K562 (cell line): ENCODE data around the gene HK1. TPM values are rescaled to one million over a fixed set of nuclear protein-coding genes. Genes with fewer than 3 reads are reported as not detected.
A peak's percentile ranks its signal among the peaks of the same experiment; 100 is the strongest.

Experiments
- BCOR ChIP-seq: fragments of 450-650 bp; IDR thresholded peaks from 2 replicates; pipeline ENCODE4 v1.6.1; 2016
- CBFA2T3 ChIP-seq: fragments of 450-650 bp; IDR thresholded peaks from 2 replicates; pipeline ENCODE4 v1.6.1; 2017
- ELF2 ChIP-seq: fragments of 250-450 bp; sonication (Bioruptor Pico); IDR thresholded peaks from 2 replicates; pipeline ENCODE4 v1.5.0; 2021; ENCODE audit warnings: mild to moderate bottlenecking
- ETV1 ChIP-seq: fragments of 450-650 bp; conservative IDR thresholded peaks from 2 replicates; pipeline ENCODE4 v1.6.1; 2016; ENCODE audit warnings: missing genetic modification characterization, control low read depth, low read depth, missing compliant biosample characterization
- HIVEP1 ChIP-seq: fragments of 250-450 bp; sonication (Bioruptor Pico); IDR thresholded peaks from 2 replicates; pipeline ENCODE4 v1.4.0; 2020; ENCODE audit warnings: mild to moderate bottlenecking
- HMGN3 ChIP-seq: IDR thresholded peaks from 2 replicates; pipeline ENCODE4 v1.6.1; 2011; ENCODE audit warnings: borderline replicate concordance, low read depth, mild to moderate bottlenecking, mixed read lengths, low read length; ENCODE audit not compliant: insufficient read length; ENCODE audit errors: extremely low read depth
- KAT2B ChIP-seq: IDR thresholded peaks from one replicate; pipeline ENCODE4 v1.6.1; 2012; ENCODE audit warnings: low read depth, mild to moderate bottlenecking, control low read depth, inconsistent platforms, low read length, moderate library complexity
- MEIS2 ChIP-seq: fragments of 450-650 bp; IDR thresholded peaks from 2 replicates; pipeline ENCODE4 v1.6.1; 2014; ENCODE audit warnings: mild to moderate bottlenecking; ENCODE audit not compliant: partially characterized antibody
- POLR2AphosphoS5 ChIP-seq: IDR thresholded peaks from 2 replicates; pipeline ENCODE4 v1.6.1; 2011; ENCODE audit warnings: mild to moderate bottlenecking, low read depth, low read length, moderate library complexity; ENCODE audit not compliant: control insufficient read depth, insufficient read depth
- PRMT5 ChIP-seq: sonication (generic); formaldehyde crosslinking; IDR thresholded peaks from 2 replicates; pipeline ENCODE4 v1.5.0; 2020; ENCODE audit warnings: missing genetic modification reagents
- SRSF3 ChIP-seq: fragments of 200-400 bp; formaldehyde crosslinking; IDR thresholded peaks from 2 replicates; pipeline ENCODE4 v1.6.1; 2016; ENCODE audit warnings: mild to moderate bottlenecking, low read length, moderate library complexity; ENCODE audit not compliant: insufficient read depth
- TBL1XR1 ChIP-seq, 2 experiments: IDR thresholded peaks; 2 replicates each; pipeline ENCODE4 v1.6.1; 2012; ENCODE audit warnings: improper control_type of control experiment in 2 of 2, low read length in 2 of 2, mild to moderate bottlenecking in 1 of 2
- ZNF175 ChIP-seq: fragments of 200-800 bp; sonication (Bioruptor generic); IDR thresholded peaks from 2 replicates; pipeline ENCODE4 v1.6.1; 2016; ENCODE audit warnings: low read depth, mild to moderate bottlenecking, missing genetic modification characterization, missing compliant biosample characterization
- ZNF41 ChIP-seq: fragments of 250-450 bp; sonication (Bioruptor Pico); conservative IDR thresholded peaks from 2 replicates; pipeline ENCODE4 v1.4.0; 2020; ENCODE audit warnings: mild to moderate bottlenecking
- ZNF79 ChIP-seq: fragments of 250-450 bp; sonication (Bioruptor Pico); IDR thresholded peaks from 2 replicates; pipeline ENCODE4 v1.4.0; 2020; ENCODE audit warnings: low read depth, mild to moderate bottlenecking, moderate library complexity
- polyA plus RNA-seq, 8 experiments: library from polyadenylated mRNA; depleted of rRNA in 4 of 8; stranded (reverse) in 5 of 8; unstranded in 3 of 8; fragments of >200 nt; fragmentation: Nextera tagmentation in 2 of 8; fragmentation: Illumina TruSeq in 1 of 8; extraction: Ambion mirVana in 2 of 8; extraction: Trizol in 1 of 8; gene quantifications; 2 replicates each; pipeline versions ENCODE4 v1.2.1 to v1.2.3, GENCODE V29; 2011 to 2014; ENCODE audit warnings: inconsistent platforms in 1 of 8, missing spikeins in 1 of 8
- total RNA-seq, 7 experiments: library from RNA; depleted of rRNA in 6 of 7; stranded (reverse); fragments of >200 nt in 6 of 7; fragmentation: Illumina TruSeq in 2 of 7; extraction: Trizol in 2 of 7; gene quantifications; 2 replicates each; pipeline versions ENCODE4 v1.2.1 to v1.2.3, GENCODE V29; 2011 to 2021; ENCODE audit warnings: low replicate concordance in 1 of 7
- TF ChIP-seq, protein P1 (sequence below): fragments of 450-650 bp; IDR thresholded peaks from 2 replicates; pipeline ENCODE4 v1.7.0; 2016; ENCODE audit warnings: borderline replicate concordance
- TF ChIP-seq, protein P2 (sequence below): sonication (generic); formaldehyde crosslinking; IDR thresholded peaks from 2 replicates; pipeline ENCODE4 v1.8.0; 2022; ENCODE audit warnings: mild to moderate bottlenecking, missing genetic modification reagents
- TF ChIP-seq, protein P3 (sequence below), 2 experiments: fragments of 450-650 bp in 1 of 2; sonication (generic) in 1 of 2; formaldehyde crosslinking in 1 of 2; IDR thresholded peaks in 1 of 2; conservative IDR thresholded peaks in 1 of 2; 2 replicates each; pipeline versions ENCODE4 v1.6.1 to v1.8.1; 2016 to 2023; ENCODE audit warnings: mild to moderate bottlenecking in 2 of 2, moderate library complexity in 2 of 2, inconsistent platforms in 1 of 2, missing genetic modification reagents in 1 of 2
- TF ChIP-seq, protein P4 (sequence below): fragments of 250-450 bp; sonication (Bioruptor Pico); IDR thresholded peaks from 2 replicates; pipeline ENCODE4 v1.5.0; 2021; ENCODE audit warnings: mild to moderate bottlenecking, borderline replicate concordance

HK1 gene
- total and polyA plus RNA-seq, 9 of the 15 experiments (the other 6 are each of a cell fraction or from before 2014, with no cell fraction given): 29.2 to 444 (median 193) TPM

DNA sequence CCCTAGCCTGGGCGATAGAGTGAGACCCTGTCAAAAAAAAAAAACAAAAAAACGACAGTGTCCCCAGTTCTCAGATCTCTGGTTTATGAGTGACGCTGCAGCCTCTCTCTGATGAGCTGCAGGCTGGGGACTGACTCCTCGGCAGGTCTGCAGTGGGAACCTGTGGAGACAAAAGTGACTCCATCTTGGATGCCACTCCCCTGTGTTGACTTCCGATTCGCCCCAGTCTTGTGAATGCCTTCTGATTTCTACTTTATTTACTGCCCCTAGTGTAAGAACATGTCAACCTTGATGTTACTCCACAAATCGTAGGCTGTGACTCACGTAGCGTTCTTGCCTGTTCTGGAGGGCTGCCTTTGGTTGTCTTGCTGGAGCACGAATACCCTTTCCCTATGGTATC, 132.2 kb downstream of the HK1 start (continued):
- TF ChIP-seq, protein P1, sequence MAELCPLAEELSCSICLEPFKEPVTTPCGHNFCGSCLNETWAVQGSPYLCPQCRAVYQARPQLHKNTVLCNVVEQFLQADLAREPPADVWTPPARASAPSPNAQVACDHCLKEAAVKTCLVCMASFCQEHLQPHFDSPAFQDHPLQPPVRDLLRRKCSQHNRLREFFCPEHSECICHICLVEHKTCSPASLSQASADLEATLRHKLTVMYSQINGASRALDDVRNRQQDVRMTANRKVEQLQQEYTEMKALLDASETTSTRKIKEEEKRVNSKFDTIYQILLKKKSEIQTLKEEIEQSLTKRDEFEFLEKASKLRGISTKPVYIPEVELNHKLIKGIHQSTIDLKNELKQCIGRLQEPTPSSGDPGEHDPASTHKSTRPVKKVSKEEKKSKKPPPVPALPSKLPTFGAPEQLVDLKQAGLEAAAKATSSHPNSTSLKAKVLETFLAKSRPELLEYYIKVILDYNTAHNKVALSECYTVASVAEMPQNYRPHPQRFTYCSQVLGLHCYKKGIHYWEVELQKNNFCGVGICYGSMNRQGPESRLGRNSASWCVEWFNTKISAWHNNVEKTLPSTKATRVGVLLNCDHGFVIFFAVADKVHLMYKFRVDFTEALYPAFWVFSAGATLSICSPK: no peak
- TF ChIP-seq PRMT5 (CRISPR knock-in tag) (no peak), MEIS2 (no peak), TBL1XR1 (IDR thresholded peaks at IDR 0.05; ENCODE audit: low read length in 2 of 2) (no peak), HMGN3 (no peak), ZNF79 (CRISPR knock-in tag) (peak; percentile 79; the same call in 1 of the 2 replicates), CBFA2T3 (no peak), KAT2B (no peak), POLR2AphosphoS5 (no peak), SRSF3 (no peak), ZNF41 (CRISPR knock-in tag) (peak; percentile 85), HIVEP1 (CRISPR knock-in tag) (peak; percentile 82), ZNF175 (0 out of 2 replicates have a peak, but pooled peaks have one; percentile 27), BCOR (no peak), ETV1 (tag) (0 out of 2 replicates have a peak, but pooled peaks have one; percentile 33), ELF2 (CRISPR knock-in tag) (no peak)
- TF ChIP-seq, protein P2, sequence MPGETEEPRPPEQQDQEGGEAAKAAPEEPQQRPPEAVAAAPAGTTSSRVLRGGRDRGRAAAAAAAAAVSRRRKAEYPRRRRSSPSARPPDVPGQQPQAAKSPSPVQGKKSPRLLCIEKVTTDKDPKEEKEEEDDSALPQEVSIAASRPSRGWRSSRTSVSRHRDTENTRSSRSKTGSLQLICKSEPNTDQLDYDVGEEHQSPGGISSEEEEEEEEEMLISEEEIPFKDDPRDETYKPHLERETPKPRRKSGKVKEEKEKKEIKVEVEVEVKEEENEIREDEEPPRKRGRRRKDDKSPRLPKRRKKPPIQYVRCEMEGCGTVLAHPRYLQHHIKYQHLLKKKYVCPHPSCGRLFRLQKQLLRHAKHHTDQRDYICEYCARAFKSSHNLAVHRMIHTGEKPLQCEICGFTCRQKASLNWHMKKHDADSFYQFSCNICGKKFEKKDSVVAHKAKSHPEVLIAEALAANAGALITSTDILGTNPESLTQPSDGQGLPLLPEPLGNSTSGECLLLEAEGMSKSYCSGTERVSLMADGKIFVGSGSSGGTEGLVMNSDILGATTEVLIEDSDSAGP: no peak
- TF ChIP-seq, protein P3, sequence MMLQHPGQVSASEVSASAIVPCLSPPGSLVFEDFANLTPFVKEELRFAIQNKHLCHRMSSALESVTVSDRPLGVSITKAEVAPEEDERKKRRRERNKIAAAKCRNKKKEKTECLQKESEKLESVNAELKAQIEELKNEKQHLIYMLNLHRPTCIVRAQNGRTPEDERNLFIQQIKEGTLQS (IDR thresholded peaks at IDR 0.05): no peak
- TF ChIP-seq, protein P3 (CRISPR knock-in tag; conservative IDR thresholded peaks at IDR 0.05): no peak
- TF ChIP-seq, protein P4, sequence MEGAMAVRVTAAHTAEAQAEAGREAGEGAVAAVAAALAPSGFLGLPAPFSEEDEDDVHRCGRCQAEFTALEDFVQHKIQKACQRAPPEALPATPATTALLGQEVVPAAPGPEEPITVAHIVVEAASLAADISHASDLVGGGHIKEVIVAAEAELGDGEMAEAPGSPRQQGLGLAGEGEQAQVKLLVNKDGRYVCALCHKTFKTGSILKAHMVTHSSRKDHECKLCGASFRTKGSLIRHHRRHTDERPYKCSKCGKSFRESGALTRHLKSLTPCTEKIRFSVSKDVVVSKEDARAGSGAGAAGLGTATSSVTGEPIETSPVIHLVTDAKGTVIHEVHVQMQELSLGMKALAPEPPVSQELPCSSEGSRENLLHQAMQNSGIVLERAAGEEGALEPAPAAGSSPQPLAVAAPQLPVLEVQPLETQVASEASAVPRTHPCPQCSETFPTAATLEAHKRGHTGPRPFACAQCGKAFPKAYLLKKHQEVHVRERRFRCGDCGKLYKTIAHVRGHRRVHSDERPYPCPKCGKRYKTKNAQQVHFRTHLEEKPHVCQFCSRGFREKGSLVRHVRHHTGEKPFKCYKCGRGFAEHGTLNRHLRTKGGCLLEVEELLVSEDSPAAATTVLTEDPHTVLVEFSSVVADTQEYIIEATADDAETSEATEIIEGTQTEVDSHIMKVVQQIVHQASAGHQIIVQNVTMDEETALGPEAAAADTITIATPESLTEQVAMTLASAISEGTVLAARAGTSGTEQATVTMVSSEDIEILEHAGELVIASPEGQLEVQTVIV (CRISPR knock-in tag): peak; percentile 55; the same call in 1 of the 2 replicates
